HG03025 (cell line): ENCODE data around the gene ABR.
"Not testable (repeated sequence)": the region's sequence is repeated elsewhere in the genome, so short reads cannot be mapped to it uniquely, and the experiment has no call there.

Source experiments
- ATAC-seq: cut with Tn5 transposase; IDR thresholded peaks from one replicate; pipeline ENCODE4 v1.9.1; 2021; ENCODE audit warnings: mild to moderate bottlenecking, moderate library complexity; ENCODE audit not compliant: unreplicated experiment, low FRiP score

ABR gene

GRCh38 chr17:1050996-1051925 is 128.5 kb downstream of the ABR start:
- no peak for ATAC-seq

DNA sequence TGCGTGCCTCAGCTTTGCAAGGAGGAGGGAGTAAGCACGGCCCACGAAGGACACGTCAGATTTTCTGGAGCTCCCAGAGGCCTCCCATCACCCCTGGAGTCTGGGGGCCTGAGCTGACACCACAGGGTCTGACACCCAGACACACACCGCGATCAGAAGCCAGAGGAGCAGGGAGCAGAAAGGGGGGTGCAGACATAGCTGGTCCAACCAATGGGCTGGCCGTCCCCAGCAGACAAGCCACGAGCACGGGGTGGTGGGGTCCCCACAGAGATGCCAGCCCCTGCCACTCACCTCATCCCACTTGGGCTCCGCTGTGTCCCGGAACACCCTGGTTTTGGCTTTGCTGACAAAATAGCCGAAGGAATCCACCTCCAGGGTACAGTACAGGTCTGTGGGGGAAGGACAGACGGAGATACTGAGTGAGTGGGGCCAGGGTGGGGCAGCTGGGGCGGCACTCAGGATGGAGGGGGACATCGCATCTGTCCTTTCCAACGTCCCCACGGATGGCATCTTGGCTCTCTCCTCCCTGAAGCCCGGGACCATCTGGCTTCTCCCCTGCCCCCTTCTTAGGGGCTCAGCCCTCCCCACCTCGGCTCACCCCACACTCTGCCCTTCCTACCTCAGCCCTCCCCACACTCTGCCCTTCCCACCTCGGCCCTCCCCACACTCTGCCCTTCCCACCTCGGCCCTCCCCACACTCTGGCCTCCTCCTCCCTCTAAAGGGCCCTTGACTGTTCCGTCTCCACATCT is 129.4 kb downstream of the ABR start:
- no peak for ATAC-seq

- ATAC-seq, result no peak
Measured at GRCh38 chr17:1049446-1050225, 130.1 kb downstream of the ABR start.

DNA sequence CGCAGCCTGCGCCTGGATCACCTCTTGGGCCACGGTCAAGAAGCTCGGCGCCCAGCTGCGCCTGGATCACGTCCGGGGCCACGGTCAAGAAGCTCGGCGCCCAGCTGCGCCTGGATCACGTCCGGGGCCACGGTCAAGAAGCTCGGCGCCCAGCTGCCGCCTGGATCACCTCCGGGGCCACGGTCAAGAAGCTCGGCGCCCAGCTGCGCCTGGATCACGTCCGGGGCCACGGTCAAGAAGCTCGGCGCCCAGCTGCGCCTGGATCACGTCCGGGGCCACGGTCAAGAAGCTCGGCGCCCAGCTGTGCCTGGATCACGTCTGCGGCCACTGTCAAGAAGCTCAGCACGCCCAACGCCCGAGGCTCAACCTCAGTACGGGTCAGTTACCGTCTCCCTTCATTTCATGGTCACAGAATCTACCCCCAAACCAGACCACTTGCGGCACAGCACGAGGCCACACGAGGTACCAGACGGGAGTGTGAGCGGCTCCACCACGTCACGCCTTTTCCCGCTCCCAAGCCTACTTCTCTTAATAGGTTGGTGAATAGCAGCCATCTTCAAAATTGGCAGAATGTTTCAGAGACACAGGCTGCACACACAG is 131.2 kb downstream of the ABR start:
- ATAC-seq, result not testable (repeated sequence)

DNA sequence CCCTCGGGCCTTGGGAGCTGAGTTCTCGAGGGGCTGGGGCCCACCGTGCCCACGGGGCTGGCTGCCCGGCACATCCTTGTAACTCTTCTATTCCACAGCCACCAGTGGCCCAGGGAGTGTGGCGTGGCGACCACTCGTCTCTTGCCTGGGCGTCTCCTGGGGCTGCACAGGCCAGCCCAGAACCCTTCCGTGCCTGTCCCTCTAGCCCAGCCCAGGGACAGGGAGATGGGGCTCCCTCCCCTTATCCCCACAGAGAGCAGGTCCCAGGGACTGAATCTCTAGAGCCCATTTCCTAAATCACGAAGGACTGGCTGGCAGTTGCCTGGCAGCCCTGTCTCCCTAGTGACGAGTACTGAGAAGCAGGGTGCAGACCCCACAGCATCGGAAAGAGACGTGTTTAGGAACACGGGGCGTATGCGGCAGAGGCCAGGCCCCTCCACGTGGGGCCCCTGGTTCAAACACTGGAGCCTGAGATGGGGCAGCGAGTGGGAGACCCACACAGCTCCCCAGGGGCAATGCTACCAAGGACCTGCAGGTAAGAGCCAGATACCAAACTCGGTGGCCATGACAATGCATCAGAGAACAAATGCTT is 131.8 kb downstream of the ABR start:
- ATAC-seq, result no peak

DNA sequence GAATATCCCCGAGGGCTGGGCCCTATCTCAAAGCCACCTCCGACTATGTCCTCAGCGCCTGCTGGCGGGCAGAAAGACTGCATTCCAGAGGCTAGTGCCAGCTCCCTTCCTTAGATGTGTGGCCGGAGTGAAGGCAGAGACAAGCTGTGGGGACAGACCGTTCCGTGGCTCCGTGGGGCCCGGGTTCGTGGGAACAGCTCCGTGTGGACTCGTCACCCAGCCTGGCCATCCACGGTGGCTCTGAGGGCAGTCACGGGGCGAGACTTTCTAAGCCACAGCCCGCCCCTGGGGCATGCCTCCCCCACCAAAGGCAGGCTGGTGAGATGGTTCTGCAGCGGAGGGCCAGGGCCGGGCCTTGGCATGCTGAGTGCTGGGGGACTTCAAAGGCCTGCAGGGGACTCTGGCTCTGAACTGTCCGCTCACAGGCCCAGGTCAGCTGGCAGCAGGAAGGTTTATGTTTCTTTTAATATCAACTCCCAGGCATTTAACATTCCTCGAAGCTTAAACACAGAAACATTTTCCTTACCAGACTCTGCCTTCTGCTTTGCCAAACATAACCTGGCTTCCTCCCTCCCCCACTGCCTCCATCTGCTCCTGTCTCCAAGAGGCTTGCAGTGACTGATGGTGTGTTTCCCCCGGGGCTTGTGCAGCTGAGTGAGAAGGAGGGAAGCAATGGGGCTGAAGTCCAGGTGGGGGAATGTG is 132.5 kb downstream of the ABR start:
- ATAC-seq, result no peak

DNA sequence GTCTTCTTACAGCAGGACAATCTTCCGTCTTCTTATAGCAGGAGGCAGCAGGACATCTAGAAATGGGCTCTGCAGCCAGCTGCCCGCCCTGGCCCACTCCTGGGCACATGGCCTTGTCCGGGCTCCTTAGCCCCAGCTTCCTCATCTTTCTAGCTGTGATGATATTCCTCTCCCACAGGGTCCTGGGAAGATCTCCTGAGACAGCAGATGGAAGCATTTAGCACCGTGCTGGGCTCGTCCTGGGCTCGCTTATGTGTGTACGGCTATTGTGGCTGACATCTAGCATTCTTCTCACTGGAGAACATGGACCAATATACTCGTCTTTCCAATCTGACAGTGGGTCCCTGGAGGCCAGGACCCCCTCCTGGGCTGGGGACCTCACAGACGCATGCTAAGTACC is 134.3 kb downstream of the ABR start:
- no peak for ATAC-seq

DNA sequence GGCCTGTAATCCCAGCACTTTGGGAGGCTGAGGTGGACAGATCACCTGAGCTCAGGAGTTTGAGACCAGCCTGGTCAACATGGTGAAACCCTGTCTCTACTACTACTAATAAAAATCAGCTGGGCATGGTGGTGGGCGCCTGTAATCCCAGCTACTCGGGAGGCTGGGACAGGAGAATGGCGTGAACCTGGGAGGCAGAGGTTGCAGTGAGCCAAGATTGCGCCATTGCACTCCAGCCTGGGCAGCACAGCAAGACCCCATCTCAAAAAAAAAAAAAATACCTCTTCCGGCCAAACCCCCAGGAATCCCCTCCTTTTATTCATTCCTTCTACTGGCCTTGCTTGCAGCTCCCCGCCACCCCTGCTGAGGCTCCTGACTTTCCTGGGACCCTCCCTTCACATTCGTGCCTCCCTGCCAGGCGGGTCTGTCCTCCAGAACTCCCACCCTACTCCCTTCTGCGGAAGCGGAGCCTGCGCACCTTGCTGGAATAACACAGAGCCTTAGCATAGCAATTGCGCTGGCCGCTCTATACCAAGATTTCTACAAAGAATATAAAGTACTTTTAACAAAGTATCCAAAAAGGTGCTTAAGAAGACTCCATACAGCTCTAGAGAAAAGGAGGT is 135.3 kb downstream of the ABR start:
- not testable (repeated sequence) for ATAC-seq

GRCh38 chr17:1043601-1044251 is 136.1 kb downstream of the ABR start:
- no peak for ATAC-seq

DNA sequence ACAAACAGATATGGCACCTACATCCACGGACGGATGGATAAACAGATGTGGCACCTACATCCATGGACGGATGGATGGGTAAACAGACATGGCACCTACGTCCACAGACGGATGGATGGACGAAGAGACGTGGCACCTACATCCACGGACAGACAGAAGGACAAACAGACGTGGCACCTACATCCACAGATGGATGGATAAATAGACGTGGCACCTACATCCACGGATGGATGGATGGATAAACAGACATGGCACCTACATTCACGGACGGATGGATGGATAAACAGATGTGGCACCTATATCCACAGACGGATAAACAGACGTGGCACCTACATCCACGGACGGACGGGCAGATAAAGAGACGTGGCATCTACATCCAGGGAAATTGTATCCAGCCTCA is 137.3 kb downstream of the ABR start:
- no peak for ATAC-seq

GRCh38 chr17:1041746-1042145 is 138.0 kb downstream of the ABR start:
- no peak for ATAC-seq

DNA sequence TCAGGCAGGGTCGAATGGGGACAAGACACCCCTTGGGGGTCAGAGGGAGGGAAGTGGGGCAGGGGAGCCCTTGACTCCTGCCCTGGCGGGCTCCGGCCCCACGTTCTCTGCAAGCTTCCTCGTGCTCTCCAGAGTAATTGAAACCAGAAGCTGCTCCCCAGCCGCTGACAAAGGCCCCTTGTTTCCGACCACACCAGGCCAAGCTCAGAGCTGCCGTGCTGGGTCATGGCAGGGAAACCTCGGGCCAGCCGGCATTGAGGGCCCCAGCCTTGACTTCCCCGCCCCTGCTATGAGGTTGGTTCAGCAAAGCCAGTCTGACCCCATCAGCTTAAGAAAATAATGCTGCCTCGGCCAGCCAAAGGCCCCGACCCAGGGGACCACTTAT is 139.6 kb downstream of the ABR start:
- ATAC-seq, result no peak

DNA sequence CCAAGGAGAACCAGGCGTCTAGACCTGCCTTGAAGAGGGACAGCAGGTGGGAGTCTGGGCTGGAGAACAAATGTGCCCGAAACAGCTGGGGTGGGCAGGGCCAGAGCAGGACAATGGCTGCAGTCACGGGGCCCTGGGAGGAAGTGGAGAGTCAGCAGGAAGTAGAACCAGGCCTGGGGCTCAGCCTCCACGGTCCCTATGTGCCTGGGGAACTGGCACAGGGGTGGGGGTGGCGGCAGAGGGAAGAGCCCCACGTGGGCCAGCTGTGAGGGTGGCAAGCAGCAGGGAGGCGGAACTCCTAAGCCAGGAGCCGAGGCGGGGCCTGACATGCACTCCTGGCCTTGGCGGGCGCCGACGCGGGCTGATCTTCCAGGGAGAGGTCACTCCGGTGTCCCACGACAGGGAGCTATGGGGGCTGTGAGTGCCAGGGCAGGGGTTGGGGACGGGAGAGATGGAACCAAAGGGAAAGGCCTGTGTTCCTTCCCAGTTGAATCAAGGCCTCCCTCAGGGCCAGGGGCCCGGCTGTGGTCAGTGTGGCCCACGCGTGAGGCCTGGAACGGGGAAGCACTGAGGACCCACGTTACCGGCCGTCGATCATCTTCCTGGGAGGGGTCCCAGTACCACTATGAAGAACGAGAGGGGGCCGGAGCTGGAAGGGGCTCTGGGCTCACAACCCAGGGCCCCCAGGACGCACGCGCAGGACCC is 140.1 kb downstream of the ABR start:
- no peak for ATAC-seq

DNA sequence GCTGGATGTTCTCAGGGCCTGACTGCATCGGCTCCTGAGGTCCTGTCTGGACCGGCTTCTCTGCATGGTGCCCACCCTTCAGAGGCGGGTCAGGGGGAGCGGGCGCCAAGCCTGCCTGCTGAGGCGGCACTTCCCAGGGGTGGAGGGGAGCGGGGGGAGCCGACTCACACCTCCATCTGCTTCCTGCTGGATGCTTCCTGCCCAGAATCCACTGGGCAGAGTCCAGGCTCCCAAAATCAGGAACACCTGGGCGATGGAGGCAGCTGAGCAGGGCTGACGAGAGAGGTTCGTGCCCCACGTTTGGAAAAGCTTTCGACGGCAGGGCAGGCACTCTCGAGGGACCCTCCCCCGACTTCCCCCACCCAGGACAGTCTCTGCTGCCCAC is 140.7 kb downstream of the ABR start:
- ATAC-seq, result no peak

- ATAC-seq, result no peak
Measured at GRCh38 chr17:1038459-1039122, 141.2 kb downstream of the ABR start.

- ATAC-seq, result no peak
Measured at GRCh38 chr17:1037238-1037879, 142.4 kb downstream of the ABR start.

DNA sequence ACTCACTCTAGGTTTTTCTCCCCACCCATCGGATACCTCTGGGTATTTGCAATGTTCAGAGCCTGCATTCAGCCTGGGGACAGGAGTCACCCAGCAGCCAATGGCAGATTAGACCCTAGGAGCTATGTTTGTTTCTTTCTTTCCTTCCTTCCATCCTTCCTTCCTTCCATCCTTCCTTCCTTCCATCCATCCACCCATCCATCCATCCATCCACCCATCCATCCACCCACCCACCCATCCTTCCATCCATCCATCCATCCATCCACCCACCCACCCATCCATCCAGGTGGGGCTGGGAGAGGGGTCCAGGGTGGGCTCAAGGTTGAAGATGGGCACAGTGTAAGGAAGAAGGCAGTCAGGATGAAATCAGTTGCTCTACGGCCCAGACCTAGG is 142.9 kb downstream of the ABR start:
- no peak for ATAC-seq
